K562 (cell line): Measurements from ENCODE around the gene CCDC90B. TPM values are rescaled to one million over a fixed set of nuclear protein-coding genes. Genes with fewer than 3 reads are reported as not detected.

ENCODE experiments used
- ATAC-seq: fragments of 200-7000 bp; cut with Tn5 transposase; 3 replicates; pipeline ENCODE4 v1.9.1; 2020; ENCODE audit warnings: moderate library complexity
- BruUV-seq: library from RNA; stranded (reverse); fragments of 400-500 nt; replicated peaks from 2 replicates; lab custom pipeline; 2021; lab: Mats Ljungman, UMichigan
- CTCF ChIA-PET: fragments of 300-600 bp; formaldehyde crosslinking; extraction: SDS; loops from one replicate; lab custom pipeline; 2021; ENCODE audit warnings: low intra/inter-chr PET ratio; lab: Yijun Ruan, JAX
- POLR2A ChIA-PET: fragments of 300-600, 350-650 bp; sonication (Branson Sonifier 250); formaldehyde crosslinking; extraction: SDS; loops from one replicate; lab custom pipeline; 2021; ENCODE audit warnings: antibody characterized with exemption, inconsistent platforms; lab: Yijun Ruan, JAX
- DNase-seq, 4 experiments: peaks; one replicate each; pipeline versions ENCODE4 v3.0.0 to v3.0.0-alpha.2; 2011 to 2018; ENCODE audit warnings: low spot score in 3 of 4, mixed read lengths in 3 of 4; ENCODE audit errors: extremely low read depth in 1 of 4
- FAIRE-seq: peaks from 2 replicates; lab custom pipeline; 2011; peaks lifted over from hg19 to GRCh38; lab: Jason Lieb, UNC
- H2AFZ ChIP-seq: 2 replicates; pipeline ENCODE4 v1.6.0; 2011; ENCODE audit warnings: low read depth, low read length, control low read depth, inconsistent platforms
- H3K27ac ChIP-seq: fragments of 200-600 bp; 3 replicates; pipeline ENCODE4 v1.8.0; 2011; ENCODE audit warnings: low read depth, mild to moderate bottlenecking, control low read depth, inconsistent platforms, low read length, moderate library complexity, mixed read lengths; ENCODE audit errors: extremely low read depth
- H3K27me3 ChIP-seq, 2 experiments: fragments of 300-600 bp in 1 of 2; 2 replicates in 1 of 2; 3 replicates in 1 of 2; pipeline versions ENCODE4 v1.6.0 to v1.8.0; 2011; ENCODE audit warnings: inconsistent platforms in 2 of 2, low read length in 2 of 2, mild to moderate bottlenecking in 1 of 2, mixed read lengths in 1 of 2, moderate library complexity in 1 of 2; ENCODE audit not compliant: control insufficient read depth in 2 of 2, insufficient read depth in 2 of 2
- H3K36me3 ChIP-seq: fragments of 300-600 bp; 3 replicates; pipeline ENCODE4 v1.8.0; 2011; ENCODE audit warnings: mild to moderate bottlenecking, low read length, inconsistent platforms; ENCODE audit not compliant: control insufficient read depth, insufficient read depth
- H3K4me1 ChIP-seq, 2 experiments: fragments of 200-600 bp in 1 of 2; replicated peaks in 1 of 2; 2 replicates in 1 of 2; 3 replicates in 1 of 2; pipeline versions ENCODE4 v1.5.1 to v1.8.0; 2011; ENCODE audit warnings: inconsistent platforms in 2 of 2, low read length in 2 of 2, mild to moderate bottlenecking in 1 of 2, mixed read lengths in 1 of 2, moderate library complexity in 1 of 2; ENCODE audit not compliant: control insufficient read depth in 2 of 2, insufficient read depth in 2 of 2
- H3K4me2 ChIP-seq: 2 replicates; pipeline ENCODE4 v1.6.1; 2011; ENCODE audit warnings: low read length, control low read depth, inconsistent platforms, mixed read lengths; ENCODE audit not compliant: insufficient read depth
- H3K4me3 ChIP-seq: fragments of 200-600 bp; sonication (generic), shearing (Covaris generic); 2 replicates; pipeline ENCODE4 v1.5.1; 2016; ENCODE audit warnings: control low read depth, inconsistent platforms
- H3K79me2 ChIP-seq: fragments of 200-600 bp; 3 replicates; pipeline ENCODE4 v1.8.0; 2011; ENCODE audit warnings: low read length, inconsistent platforms; ENCODE audit not compliant: control insufficient read depth, insufficient read depth
- H3K9ac ChIP-seq, 2 experiments: 2 replicates each; pipeline versions ENCODE4 v1.6.0 to v1.6.1; 2011; ENCODE audit warnings: low read depth in 2 of 2, low read length in 2 of 2, control low read depth in 1 of 2, inconsistent platforms in 1 of 2, mild to moderate bottlenecking in 1 of 2, mixed read lengths in 1 of 2; ENCODE audit not compliant: insufficient read depth in 1 of 2
- H3K9me1 ChIP-seq: one replicate; pipeline ENCODE4 v1.6.0; 2011; ENCODE audit warnings: inconsistent platforms, mild to moderate bottlenecking, low read length, moderate library complexity; ENCODE audit not compliant: control insufficient read depth, insufficient read depth
- H3K9me3 ChIP-seq: replicated peaks from 2 replicates; pipeline ENCODE4 v1.5.1; 2011; ENCODE audit warnings: low read depth, low read length, inconsistent platforms; ENCODE audit not compliant: control insufficient read depth, insufficient read depth
- H4K20me1 ChIP-seq: replicated peaks from 2 replicates; pipeline ENCODE4 v1.6.1; 2011; ENCODE audit warnings: low read length, inconsistent platforms, mixed read lengths; ENCODE audit not compliant: control insufficient read depth, insufficient read depth
- ARNT ChIP-seq, 2 experiments: fragments of 450-650 bp; IDR thresholded peaks; 2 replicates each; pipeline ENCODE4 v1.6.1; 2016; ENCODE audit warnings: mild to moderate bottlenecking in 1 of 2
- CBX5 ChIP-seq: IDR thresholded peaks from 2 replicates; pipeline ENCODE4 v1.6.1; 2014; ENCODE audit warnings: low read depth, borderline replicate concordance
- DEAF1 ChIP-seq: fragments of 450-650 bp; formaldehyde crosslinking; IDR thresholded peaks from 2 replicates; pipeline ENCODE4 v1.4.0; 2020; ENCODE audit warnings: mild to moderate bottlenecking, moderate library complexity
- ELK3 ChIP-seq: fragments of 450-650 bp; formaldehyde crosslinking; IDR thresholded peaks from 2 replicates; pipeline ENCODE4 v1.4.0; 2020; ENCODE audit warnings: mild to moderate bottlenecking
- HNRNPUL1 ChIP-seq: fragments of 200-400 bp; formaldehyde crosslinking; IDR thresholded peaks from 2 replicates; pipeline ENCODE4 v1.6.1; 2017; ENCODE audit warnings: low read length
- LEF1 ChIP-seq: fragments of 450-650 bp; IDR thresholded peaks from 2 replicates; pipeline ENCODE4 v1.6.1; 2016; ENCODE audit warnings: mild to moderate bottlenecking
- RNF219 ChIP-seq: fragments of 250-450 bp; sonication (Bioruptor Pico); IDR thresholded peaks from 2 replicates; pipeline ENCODE4 v1.5.0; 2022; ENCODE audit warnings: mild to moderate bottlenecking
- ZBTB9 ChIP-seq: fragments of 450-650 bp; formaldehyde crosslinking; IDR thresholded peaks from 2 replicates; pipeline ENCODE4 v1.4.0; 2020; ENCODE audit warnings: mild to moderate bottlenecking, moderate library complexity
- ZNF23 ChIP-seq: fragments of 250-450 bp; sonication (Bioruptor Pico); IDR thresholded peaks from 2 replicates; pipeline ENCODE4 v1.4.0; 2020; ENCODE audit warnings: mild to moderate bottlenecking
- ZNF785 ChIP-seq: fragments of 250-450 bp; sonication (Bioruptor Pico); IDR thresholded peaks from 2 replicates; pipeline ENCODE4 v1.4.0; 2020; ENCODE audit warnings: mild to moderate bottlenecking
- WGBS: fragments of 100-300 bp; shearing (Covaris generic); methylation state at CpG from one replicate; pipeline ENCODE4 v1.1.6; 2016; ENCODE audit warnings: low coverage, mixed read lengths; ENCODE audit not compliant: insufficient coverage; ENCODE audit errors: missing lambda C conversion rate; 5-methylcytosine and 5-hydroxymethylcytosine counted together
- in situ Hi-C: fragments of 300-500 bp; cut with MboI; formaldehyde crosslinking; loops from 4 replicates; pipeline ENCODE4 v1.15.0; 2018; ENCODE audit warnings: inconsistent platforms, mixed read lengths
- intact Hi-C: fragments of 100-400 bp; cut with micrococcal nuclease; formaldehyde crosslinking; loops from 2 replicates; pipeline ENCODE4 v1.14.2; 2022
- polyA plus RNA-seq, 8 experiments: library from polyadenylated mRNA; depleted of rRNA in 4 of 8; stranded (reverse) in 5 of 8; unstranded in 3 of 8; fragments of >200 nt; fragmentation: Nextera tagmentation in 2 of 8; fragmentation: Illumina TruSeq in 1 of 8; extraction: Ambion mirVana in 2 of 8; extraction: Trizol in 1 of 8; gene quantifications; 2 replicates each; pipeline versions ENCODE4 v1.2.1 to v1.2.3, GENCODE V29; 2011 to 2014; ENCODE audit warnings: inconsistent platforms in 1 of 8, missing spikeins in 1 of 8
- total RNA-seq, 7 experiments: library from RNA; depleted of rRNA in 6 of 7; stranded (reverse); fragments of >200 nt in 6 of 7; fragmentation: Illumina TruSeq in 2 of 7; extraction: Trizol in 2 of 7; gene quantifications; 2 replicates each; pipeline versions ENCODE4 v1.2.1 to v1.2.3, GENCODE V29; 2011 to 2021; ENCODE audit warnings: low replicate concordance in 1 of 7

The CCDC90B gene
- total and polyA plus RNA-seq, 9 of the 15 experiments (the other 6 are each of a cell fraction or from before 2014, with no cell fraction given) = 26.6 to 63.6 (median 51.8) TPM

- intact Hi-C loops = no loop called here
- CTCF ChIA-PET = no interaction called here
- no peak for TF ChIP-seq ZNF23 (CRISPR knock-in tag)
- TF ChIP-seq CBX5 = no peak
- no peak for TF ChIP-seq HNRNPUL1
- TF ChIP-seq ELK3 (CRISPR knock-in tag) = no peak
- no peak for TF ChIP-seq ARNT (IDR thresholded peaks at IDR 0.05)
- TF ChIP-seq DEAF1 (CRISPR knock-in tag) = no peak
- TF ChIP-seq LEF1 = no peak
- TF ChIP-seq RNF219 (CRISPR knock-in tag) = no peak
- no peak for TF ChIP-seq ZNF785 (CRISPR knock-in tag)
- TF ChIP-seq ZBTB9 (CRISPR knock-in tag) = no peak
Observed at GRCh38 chr11:83326326-83326725, 40.2 kb upstream of the CCDC90B start.

More at GRCh38 chr11:83326326-83326725, 40.2 kb upstream of the CCDC90B start:
- FAIRE-seq (no peak), DNase-seq (no peak), ATAC-seq (no peak)
- Histone ChIP-seq H4K20me1 (no peaks in the 10 kb centered on the region), H3K36me3 (no peaks in the 10 kb centered on the region), H3K27ac (no peak overlapping the region), H3K4me2 (no peak overlapping the region), H3K79me2 (no peaks in the 10 kb centered on the region), H3K27me3 (no peaks in the 10 kb centered on the region), H3K4me1 (no peaks in the 10 kb centered on the region), H3K9me1 (no peaks in the 10 kb centered on the region), H2AFZ (no peak overlapping the region), H3K9ac (no peak overlapping the region), H3K4me3 (no peak overlapping the region), H3K9me3 (no peaks in the 10 kb centered on the region)
- in situ Hi-C loops = no loop called here
- no TSS peak for BruUV-seq
- POLR2A ChIA-PET = no interaction called here
- WGBS = 0% methylated on average over 1 of the region's 1 CpG
